Measurements from ENCODE around the gene NDRG2. TPM values are rescaled to one million over a fixed set of nuclear protein-coding genes. Genes with fewer than 3 reads are reported as not detected.
A peak's percentile ranks its signal among the peaks of the same experiment; 100 is the strongest.
"Not testable (repeated sequence)": the region's sequence is repeated elsewhere in the genome, so short reads cannot be mapped to it uniquely, and the experiment has no call there.

Gene NDRG2
- polyA plus RNA-seq, 3 donors, result 6.8 to 11.7 (median 11.1) TPM

DNA sequence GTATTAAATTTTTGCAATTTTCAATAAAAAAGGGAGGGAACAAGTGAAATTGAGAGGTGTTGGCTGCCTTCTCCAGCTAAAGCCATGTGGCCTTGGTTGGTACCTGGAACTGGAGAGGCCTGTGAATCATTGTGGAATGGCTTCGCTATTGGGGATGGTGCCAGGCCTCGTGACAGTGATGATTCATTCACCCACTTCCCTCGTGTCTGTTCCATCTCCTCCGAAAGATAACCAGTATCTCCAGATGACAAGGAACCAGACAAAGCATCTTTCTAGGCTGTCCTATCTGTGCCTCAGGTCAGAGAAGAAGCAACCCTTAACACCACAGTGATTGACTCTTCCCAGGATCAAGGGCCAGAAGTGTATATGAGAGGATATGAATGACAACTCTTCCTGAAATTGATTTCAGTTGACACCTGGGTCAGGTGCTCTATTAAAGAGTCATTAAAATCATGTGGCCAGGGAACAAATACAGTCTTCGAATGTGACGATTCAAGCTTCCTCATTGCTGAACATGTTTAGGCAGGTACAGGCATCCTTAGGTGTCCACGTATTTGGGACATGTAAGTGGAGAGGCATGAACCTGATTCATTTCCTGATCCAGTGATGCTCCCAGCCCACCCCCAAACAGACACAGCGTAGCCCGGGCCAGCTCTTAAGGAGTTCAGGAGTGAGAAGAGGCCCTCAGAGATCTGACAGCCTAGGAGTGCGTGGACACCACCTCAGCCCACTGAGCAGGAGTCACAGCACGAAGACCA, 17.0 kb upstream of the NDRG2 start, which contains the start of gene RNASE7:
RNASE7 (plus strand) TSS at position 687 of the 758 bp plus-strand sequence. CDS start 631 bp downstream, outside the sequence.
- no peak for TF ChIP-seq CTCF (IDR thresholded peaks at IDR 0.05)
- Mint-ChIP-seq H3K9me3 (no peaks in the 10 kb centered on the region), H3K27me3 (ENCODE audit: low read depth in 3 of 3) (peaks cover 6 to 12% (median 11%) of the 10 kb centered on the region in 3 donors), H3K36me3 (no peaks in the 10 kb centered on the region), H3K4me3 (no peak within 1 kb of the TSS), H3K4me1 (peaks cover 9% of the 10 kb centered on the region), H3K27ac (peak within 1 kb of the TSS in 2 of 7 donors; percentile 9 to 21)
- Histone ChIP-seq H3K9me3 (replicated peaks in 1 of 2; ENCODE audit: control insufficient read depth in 1 of 2, insufficient read depth in 1 of 2, low read length in 2 of 2) (no peaks in the 10 kb centered on the region), H3K27me3 (ENCODE audit: control insufficient read depth in 2 of 2, insufficient read depth in 2 of 2, low read length in 2 of 2) (peaks cover 2 to 31% of the 10 kb centered on the region in 2 donors), H3K4me2 (replicated peaks; ENCODE audit: extremely low read depth, low read length, poor library complexity, severe bottlenecking) (no peak within 1 kb of the TSS), H3K79me2 (ENCODE audit: insufficient read depth, low read length) (no peaks in the 10 kb centered on the region), H3K27ac (ENCODE audit: low read depth in 1 of 2, low read length in 2 of 2) (no peak within 1 kb of the TSS), H3K4me1 (ENCODE audit: control insufficient read depth in 1 of 2, insufficient read depth in 2 of 2, low read length in 2 of 2) (no peaks in the 10 kb centered on the region), H3K9ac (ENCODE audit: insufficient read depth, low read length, poor library complexity, severe bottlenecking) (no peak within 1 kb of the TSS), H3K36me3 (replicated peaks in 1 of 2; ENCODE audit: control insufficient read depth in 1 of 2, insufficient read depth in 2 of 2, low read length in 2 of 2) (no peaks in the 10 kb centered on the region), H2AFZ (ENCODE audit: insufficient read depth, low read depth, low read length, poor library complexity, severe bottlenecking) (no peak within 1 kb of the TSS), H4K20me1 (ENCODE audit: insufficient read depth, low read length) (no peaks in the 10 kb centered on the region), H3K4me3 (replicated peaks in 1 of 3; ENCODE audit: low read depth in 2 of 3, low read length in 3 of 3) (no peak within 1 kb of the TSS)
- intact Hi-C loops (cut with micrococcal nuclease), result no loop called here
- 33% methylated on average over 6 of the region's 11 CpGs for WGBS (ENCODE audit: insufficient coverage)
- peak; percentile 29 to 75 (median 47) for DNase-seq

DNA sequence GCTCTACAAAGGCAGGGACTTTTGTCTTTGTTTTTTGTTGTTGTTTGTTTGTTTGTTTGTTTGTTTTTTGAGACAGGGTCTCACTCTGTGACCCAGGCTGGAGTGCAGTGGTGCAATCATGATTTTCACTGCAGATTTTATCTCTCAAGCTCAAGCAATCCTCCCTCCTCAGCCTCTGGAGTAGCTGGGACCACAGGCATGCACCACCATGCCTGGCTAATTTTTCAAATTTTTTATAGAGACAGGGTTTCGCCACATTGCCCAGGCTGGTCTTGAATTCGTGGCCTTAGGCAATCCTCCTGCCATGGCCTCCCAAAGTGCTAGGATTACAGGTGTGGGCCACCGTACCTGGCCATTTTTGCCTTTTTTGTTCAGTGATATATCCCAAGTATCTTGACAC, 16.1 kb upstream of the NDRG2 start:
- intact Hi-C loops (cut with micrococcal nuclease); H3K27ac Mint-ChIP-seq; H3K36me3 ChIP-seq (replicated peaks in 1 of 2; ENCODE audit: control insufficient read depth in 1 of 2, insufficient read depth in 2 of 2, low read length in 2 of 2); H3K27ac ChIP-seq (ENCODE audit: low read depth in 1 of 2, low read length in 2 of 2); H3K36me3 Mint-ChIP-seq; H4K20me1 ChIP-seq (ENCODE audit: insufficient read depth, low read length); H3K4me3 ChIP-seq (replicated peaks in 1 of 3; ENCODE audit: low read depth in 2 of 3, low read length in 3 of 3); DNase-seq; H3K9ac ChIP-seq (ENCODE audit: insufficient read depth, low read length, poor library complexity, severe bottlenecking); H2AFZ ChIP-seq (ENCODE audit: insufficient read depth, low read depth, low read length, poor library complexity, severe bottlenecking); H3K79me2 ChIP-seq (ENCODE audit: insufficient read depth, low read length); H3K4me2 ChIP-seq (replicated peaks; ENCODE audit: extremely low read depth, low read length, poor library complexity, severe bottlenecking); H3K9me3 Mint-ChIP-seq; H3K9me3 ChIP-seq (replicated peaks in 1 of 2; ENCODE audit: control insufficient read depth in 1 of 2, insufficient read depth in 1 of 2, low read length in 2 of 2); H3K4me3 Mint-ChIP-seq; H3K4me1 ChIP-seq (ENCODE audit: control insufficient read depth in 1 of 2, insufficient read depth in 2 of 2, low read length in 2 of 2): not testable (repeated sequence)
- Mint-ChIP-seq H3K4me1 (peaks cover 13% of the 10 kb centered on the region), H3K27me3 (ENCODE audit: low read depth in 3 of 3) (peaks cover 6 to 12% (median 11%) of the 10 kb centered on the region in 3 donors)
- WGBS (ENCODE audit: insufficient coverage), result 86% methylated on average over 3 of the region's 3 CpGs
- peaks cover 2 to 31% of the 10 kb centered on the region in 2 donors for H3K27me3 ChIP-seq (ENCODE audit: control insufficient read depth in 2 of 2, insufficient read depth in 2 of 2, low read length in 2 of 2)
